GM19395 (cell line): Measurements from ENCODE around the gene BATF3.
A peak's percentile ranks its signal among the peaks of the same experiment; 100 is the strongest.

Experiments
- ATAC-seq: cut with Tn5 transposase; IDR thresholded peaks from one replicate; pipeline ENCODE4 v1.9.1; 2021; ENCODE audit warnings: mild to moderate bottlenecking, moderate library complexity; ENCODE audit not compliant: unreplicated experiment

BATF3 gene

DNA sequence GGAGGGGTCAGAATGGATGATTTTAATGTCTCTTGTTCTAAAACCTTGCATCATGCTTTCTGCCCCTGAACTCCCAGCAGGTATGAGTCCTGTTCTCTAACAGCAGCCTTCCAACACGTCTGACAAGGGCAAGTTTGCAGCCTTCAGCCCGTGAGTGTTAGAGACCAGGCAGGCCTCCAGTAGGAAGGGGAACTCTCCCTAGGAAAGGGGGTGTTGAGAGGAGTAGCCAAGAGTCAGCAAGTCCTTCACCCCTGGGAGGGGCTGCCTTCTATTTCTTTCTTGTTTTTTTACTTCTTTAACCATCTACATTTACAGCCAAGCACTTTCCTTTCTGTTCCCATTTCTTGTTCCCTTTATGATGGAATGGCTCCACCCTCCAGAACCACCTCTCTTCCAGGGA, 14.2 kb downstream of the BATF3 start:
- no peak for ATAC-seq

DNA sequence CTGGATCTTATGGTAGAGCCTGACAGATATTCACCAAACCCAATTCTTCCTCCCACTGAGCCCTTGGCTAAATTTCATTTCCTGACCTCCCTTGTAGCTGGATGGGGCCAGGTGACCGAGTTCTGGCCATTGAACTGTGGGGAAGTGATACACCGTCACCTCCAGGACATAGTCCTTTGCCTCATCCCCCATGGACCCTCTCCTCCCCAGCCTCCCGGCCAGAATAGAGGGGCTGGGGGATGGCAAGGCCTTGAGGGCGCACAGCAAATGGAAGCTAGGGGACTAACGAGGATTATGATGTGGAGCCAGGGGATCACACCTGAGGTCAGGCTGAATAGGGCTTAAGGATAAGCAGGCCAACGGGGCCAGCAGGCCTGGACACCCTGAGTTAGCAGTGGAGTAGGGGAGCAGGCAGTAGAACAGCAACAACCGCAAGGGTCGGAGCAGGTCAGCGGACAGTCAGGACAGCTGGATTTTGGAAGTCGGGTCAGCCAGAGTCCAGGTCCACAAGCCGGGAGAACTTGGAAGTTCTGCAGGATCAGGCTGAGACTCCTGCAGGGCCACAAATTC, 15.0 kb downstream of the BATF3 start:
- ATAC-seq = no peak

DNA sequence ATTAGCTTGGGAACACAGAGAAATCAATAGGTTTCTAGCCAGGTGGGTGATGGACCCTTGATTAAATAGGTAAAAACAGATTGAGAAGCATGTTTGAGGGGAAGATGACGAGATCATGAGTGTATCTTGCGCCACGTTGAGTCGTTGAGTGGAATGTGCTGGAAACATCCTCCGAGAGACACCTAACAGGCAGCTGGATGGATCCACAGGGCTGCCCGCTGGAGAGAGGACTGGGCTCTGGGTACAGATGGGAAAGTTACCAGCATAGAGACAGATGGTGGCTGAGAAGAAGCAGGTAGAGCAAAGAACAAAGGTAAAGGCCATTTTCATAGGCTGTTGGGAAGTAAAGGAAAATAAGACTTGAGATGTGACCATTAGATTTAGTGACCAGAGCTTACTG, 15.6 kb downstream of the BATF3 start:
- no peak for ATAC-seq

DNA sequence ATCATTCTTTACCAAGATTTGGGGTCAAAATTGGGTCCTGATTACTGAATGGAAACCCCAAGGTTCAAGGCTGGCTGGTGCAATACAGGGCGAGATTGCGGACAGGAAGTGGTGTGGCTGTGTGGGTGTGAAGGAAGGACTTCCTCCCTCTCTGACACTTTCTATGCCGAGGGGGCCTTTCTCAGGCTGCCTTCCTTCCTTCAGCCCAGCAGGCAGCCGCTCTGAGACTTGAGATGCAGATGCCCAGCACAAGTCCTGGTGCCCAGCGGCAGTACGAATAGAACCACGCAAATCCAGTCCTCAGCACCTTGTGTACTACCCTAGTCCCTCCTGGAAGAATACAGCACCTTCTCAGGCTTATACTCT, 16.3 kb downstream of the BATF3 start:
- peak; percentile 80 for ATAC-seq

DNA sequence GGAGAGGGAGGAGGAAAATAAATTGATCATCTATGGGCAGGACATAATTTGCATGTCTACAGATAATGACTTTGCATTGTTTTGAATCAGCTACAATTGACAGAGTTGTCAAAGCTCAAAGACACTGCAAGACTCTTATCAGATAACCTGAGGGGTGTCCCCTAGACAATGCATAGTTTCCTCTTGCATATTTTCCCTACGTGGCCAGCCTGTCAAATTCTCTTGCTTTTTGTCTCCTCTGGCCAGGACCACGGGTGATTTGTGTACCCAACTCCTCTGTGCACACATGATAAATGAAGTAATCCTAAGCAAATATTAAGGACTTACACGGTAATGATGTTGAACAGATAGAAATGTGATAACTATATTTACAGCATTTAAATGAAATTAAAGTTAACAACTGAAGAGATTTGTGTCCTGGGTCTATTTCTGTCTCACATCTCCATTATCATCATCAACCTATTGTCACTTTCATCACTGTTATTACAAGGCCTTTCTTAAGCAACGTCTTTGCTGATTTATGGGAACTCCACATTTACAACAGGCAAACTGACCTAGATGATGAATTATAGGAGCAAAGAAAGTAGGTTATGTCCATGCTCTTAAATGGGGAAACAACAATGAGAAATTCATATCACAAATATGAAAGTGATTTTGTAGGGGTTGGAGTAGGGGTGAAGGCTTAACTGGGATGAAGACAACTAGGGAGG, 18.8 kb downstream of the BATF3 start:
- ATAC-seq = no peak

DNA sequence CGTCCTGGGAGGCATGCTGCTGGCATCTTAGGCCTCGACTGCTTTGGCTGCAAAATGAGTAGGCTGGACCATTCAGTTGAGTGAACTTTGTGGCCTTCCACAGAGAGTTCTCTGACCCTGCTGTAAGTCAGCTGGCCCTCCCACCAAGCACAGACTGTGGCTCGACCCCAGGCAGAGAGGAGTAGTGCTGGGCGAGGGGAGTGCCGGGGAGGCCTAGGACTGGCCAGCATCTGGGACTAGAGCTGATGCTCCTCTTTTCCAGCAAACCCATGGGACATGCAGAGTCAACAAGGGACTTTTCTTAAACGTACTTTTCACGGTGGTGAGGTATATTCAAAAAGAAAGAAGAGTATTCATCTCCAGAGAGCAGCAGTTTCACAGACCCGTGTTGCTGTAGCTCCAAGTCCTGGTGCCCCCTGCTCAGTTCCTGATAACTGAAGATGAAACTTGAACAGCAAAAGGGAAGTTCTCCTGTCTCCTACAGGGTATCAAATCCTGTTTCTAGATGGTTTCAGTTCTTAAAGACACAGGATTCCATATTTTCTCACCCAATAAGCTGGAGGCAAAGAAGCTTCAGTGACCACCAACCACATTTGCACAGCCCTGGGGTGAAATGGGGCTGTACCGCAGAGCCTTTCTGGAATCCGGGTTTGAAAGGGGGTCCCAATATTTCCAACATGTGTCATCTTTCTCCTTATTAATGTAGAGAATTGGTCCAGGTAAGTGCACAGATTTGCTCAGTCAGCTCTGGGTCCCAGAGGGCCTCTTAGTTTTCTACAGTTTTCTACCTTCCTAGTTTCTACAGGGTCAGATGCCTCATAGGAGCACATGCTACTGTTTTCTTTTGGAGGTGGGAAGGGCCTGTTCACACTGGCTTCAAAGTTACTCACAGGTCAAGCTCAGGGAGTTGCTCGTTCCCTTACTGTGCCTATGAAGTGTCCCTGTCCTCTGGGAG, 20.9 kb downstream of the BATF3 start:
- ATAC-seq = peak; percentile 64

DNA sequence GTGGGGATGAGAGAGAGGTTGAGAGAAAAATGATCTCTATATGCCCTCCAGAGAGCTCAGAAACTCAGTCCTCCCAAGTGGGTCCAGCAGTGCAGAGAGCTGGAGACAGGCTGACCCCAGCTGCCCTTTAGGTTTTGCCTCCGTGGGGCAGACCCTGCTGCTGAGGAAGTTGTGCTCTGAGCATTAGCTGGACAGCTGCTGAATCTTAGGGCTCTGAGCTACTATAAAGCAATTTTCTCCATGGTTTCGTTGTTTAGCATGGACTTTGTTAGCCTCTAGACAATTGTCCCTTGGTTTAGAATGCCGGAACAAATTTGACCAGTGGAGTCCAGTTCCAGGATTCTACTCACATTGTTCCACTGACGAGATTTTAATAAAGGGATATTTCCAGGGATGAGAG, 22.1 kb downstream of the BATF3 start:
- ATAC-seq = no peak

DNA sequence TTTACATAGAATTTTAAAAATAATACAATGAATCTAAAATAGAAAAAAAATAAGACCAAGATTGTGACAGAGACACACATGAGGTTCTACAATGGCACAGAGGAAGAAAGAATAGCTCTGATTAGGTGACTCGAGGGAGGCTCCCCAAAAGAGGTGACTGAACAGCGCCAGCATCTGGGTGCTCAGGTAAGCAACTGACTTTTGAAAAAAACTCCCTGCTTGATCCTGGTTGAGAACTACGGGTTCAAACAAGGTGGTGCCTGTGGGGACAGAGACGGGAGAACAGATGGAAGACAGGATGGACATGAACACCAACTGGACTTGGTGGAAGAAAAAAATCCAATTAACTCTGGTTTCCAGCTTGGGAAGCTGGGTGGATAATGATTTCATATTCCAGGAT, 22.5 kb downstream of the BATF3 start:
- ATAC-seq = no peak

DNA sequence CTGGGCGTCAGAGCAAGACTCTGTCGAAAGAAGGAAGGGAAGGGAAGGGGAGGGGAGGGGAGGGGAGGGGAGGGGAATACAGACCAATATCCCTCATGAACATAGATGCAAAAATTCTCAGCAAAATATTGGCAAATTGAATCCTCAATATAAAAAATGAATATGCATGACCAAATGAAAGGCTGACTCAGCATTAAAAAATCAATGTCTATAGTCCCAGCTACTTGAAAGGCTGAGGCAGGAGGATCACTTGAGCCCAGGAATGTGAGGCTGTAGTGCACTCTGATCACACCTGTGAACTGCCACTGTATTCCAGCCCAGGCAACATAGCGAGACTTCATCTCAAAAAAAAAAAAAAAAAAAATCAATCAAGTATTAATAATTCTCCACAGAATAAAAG, 24.0 kb downstream of the BATF3 start:
- ATAC-seq = no peak

DNA sequence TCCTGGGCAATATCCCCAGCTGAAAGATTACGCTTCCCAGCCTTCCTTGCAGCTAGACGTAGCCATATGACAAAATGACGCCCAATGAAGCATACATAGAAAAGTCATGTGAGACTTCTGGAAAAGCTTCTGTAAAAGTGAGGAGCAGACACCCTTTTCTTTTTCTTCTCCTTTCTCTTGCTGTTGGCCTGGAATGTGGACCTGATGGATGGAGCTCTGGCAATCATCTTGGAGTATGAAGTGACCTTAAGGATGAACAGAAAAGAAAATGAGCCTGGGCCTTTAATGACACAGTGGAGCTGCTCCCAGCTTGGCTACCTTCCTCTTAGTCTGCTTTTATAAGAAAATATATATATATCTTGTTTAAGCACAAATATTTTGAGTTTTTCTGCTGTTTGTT, 24.8 kb downstream of the BATF3 start:
- ATAC-seq = no peak

DNA sequence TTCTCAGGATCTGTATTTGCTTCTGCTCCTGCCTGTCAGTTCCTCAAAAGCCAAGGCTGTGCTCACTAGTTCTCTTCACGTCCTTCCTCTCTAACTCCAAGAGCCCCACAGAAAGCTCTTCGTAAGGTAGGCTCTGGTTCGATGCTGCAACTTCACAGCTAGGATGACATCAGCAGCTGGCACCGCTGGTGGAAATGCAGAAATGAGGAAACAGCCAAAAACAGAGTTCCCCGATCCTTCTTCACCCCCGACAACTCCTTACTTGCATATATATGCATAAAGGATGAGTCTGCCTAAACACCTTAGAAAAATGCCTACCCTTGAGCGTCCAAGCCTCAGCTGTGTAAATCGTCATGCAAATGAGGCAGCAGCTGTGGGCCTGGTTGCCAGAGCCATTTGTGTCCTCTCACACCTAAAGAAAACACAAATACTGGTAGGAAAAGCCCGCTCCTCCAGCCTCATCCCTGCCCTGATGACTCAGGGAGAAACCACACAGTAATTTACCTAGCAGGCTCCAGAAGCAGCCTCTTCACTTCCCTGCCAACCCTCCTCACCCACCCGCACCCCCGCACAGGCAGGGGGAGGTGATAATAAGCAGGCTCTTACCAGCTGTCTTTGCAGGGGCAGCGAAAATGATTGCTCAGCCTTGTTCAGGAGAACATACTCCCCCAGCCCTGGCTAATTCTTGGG, 28.2 kb downstream of the BATF3 start:
- ATAC-seq = peak; percentile 57

DNA sequence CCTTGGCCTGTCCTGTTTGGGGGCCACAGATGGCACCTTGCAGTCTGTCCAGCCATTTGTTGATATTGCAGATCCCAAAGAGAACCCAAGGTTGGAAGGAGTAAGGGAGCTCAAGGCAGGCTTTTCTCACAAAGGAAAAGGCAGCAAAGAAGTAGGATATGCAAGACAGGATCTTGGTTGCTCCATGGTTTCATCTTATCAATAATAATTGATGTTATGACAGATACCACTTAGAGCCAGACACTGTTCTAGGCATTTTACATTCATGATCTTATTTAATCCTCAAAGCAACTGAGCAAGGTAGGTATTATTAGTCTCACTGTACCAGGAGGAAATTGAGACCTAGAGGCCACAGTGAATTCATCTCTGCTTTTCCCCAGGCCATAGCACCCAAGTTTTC, 28.8 kb downstream of the BATF3 start:
- no peak for ATAC-seq

DNA sequence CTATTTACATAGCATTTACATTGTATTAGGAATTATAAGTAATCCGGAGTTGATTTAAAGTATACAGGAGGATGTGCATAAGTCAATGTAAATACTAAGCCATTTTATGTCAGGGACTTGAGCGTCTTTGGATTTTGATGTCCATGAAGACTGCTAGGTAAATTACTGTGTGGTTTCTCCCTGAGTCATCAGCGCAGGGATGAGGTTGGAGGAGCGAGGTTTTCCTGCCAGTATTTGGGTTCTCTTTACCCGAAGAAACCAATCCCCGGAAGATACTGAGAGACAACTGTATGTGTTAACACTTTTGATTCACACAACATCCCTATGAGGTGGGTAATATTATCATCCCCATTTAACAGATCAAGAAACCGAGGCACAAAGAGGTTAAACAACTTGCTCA, 29.3 kb downstream of the BATF3 start:
- no peak for ATAC-seq

DNA sequence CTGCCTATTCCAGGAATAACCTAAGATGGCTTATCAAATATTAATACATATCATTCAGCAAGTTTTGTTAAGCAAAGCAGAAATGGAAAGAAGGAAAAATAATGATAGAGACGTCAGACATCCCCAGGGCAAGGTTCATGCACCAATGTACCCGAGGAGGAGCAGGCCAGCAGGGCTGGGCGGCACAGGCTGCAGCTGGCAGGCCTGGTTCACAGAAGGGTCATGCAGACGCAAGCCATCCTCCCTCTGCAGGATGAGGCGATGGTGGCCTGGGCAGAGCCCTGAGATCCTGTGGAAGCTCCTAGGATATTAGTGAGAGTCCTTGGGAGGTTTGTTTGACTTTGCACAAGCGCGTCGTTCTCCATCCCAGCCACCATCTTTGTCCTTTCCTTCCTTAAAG, 30.0 kb downstream of the BATF3 start:
- ATAC-seq = no peak

DNA sequence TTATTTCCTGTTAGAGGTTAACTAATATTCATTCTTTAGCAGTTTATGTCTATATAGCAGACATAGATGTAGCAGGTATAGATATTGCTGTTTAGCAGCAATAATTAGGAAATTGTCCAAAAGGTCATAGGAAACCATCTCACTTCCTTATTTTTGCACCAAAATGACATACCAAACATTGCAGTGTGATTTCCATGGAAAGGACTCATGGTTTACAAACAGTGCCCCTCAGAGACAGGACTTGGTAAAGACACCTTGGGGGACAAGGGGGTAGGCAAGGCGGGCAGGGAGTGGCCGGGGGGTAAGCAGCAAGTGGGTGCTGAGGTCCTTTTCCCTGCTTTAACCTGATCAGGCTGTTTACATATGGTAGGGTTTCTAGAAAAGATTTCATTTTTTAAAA, 30.5 kb downstream of the BATF3 start:
- no peak for ATAC-seq

DNA sequence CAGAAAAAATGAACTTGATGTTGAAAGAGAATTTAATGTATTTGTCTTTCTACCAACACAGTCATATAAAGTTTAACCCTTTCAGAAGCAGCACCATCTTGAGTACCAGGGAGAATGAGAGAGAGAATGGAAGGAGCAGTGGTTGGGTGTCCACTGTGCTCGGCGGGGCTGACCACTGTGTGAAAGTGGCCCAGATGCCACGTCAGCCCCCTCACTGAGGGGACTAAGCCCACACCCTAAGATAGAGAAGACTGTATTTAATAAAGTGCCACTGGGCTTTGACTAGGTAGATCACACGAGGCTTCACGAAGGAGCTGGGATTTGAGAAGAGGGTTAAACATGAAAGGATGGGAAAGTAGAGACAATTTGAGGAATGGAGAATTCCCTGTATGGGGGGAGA, 31.2 kb downstream of the BATF3 start:
- no peak for ATAC-seq

DNA sequence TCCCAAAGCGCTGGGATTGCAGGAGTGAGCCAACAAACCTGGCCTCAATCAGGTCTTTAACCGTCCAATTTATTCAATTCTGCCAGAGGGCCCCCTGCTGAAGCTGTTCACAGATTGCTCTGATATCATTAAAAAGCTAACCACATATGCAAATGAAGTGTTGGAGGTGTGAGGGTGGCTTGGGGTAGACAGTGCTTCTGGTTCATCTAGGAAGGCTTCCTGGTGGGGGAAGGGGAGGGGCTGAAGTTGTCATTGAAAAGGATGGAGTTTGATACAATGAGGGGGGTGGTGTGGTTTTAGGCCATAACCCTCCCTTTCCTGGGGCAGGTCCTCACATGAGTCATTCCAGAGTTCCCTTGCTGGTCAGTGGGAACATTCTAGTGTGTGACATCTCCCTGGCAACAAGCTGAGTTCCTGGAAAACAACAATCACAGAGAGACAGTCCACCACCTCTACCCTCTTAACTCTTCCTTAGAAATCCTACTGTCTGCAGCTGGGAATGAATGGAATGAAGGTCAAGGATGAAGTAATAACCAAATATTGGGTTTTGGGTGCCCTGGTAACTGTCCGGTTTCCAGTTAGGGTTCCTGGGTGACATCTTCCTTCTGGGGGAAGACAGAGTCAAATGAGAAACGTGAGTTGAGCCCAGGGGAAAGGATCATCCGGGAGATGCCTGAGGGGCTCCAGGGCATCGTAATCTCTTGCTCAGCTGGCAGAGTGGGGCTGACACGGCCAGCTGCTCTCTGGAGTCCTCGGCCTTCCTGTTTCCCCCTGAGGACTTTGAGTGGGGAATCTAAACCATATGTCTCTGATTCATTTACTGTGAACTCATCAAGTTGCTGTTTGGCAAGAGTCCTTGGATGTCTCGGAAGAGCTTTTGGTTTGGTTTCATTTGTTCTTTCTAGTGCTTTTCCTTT, 32.2 kb downstream of the BATF3 start:
- ATAC-seq = no peak

DNA sequence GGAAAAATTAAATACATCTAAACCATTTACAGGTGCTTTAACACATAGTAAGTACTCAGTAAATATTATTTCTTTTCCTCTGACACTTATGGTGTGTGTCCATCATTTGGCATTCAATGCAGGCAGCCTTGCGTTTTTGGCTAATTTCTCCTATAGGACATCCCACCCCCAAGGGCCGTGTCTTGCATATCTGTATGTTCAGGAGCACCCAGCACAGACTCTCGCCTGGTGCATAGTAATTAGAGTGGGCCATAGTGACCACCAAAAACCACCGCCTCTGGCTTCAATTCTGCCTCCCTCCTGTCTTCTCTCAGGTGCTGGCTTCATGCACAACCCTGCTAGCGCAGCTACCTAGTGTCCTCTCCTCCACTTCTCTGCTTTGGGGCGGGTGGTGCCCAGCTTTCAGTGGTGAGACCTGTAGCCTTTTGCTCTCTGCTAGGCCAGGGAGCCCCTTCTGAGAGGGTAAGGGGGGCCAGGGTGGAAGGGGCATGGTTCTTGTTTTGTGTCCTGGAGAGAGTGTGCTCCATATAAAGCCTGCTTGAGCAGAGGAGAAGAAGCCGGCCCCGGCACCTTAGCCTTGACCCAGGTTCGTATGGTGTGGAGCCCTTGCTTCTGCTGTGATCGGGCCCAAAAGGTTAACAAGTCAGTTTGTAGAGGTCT, 33.4 kb downstream of the BATF3 start:
- no peak for ATAC-seq

DNA sequence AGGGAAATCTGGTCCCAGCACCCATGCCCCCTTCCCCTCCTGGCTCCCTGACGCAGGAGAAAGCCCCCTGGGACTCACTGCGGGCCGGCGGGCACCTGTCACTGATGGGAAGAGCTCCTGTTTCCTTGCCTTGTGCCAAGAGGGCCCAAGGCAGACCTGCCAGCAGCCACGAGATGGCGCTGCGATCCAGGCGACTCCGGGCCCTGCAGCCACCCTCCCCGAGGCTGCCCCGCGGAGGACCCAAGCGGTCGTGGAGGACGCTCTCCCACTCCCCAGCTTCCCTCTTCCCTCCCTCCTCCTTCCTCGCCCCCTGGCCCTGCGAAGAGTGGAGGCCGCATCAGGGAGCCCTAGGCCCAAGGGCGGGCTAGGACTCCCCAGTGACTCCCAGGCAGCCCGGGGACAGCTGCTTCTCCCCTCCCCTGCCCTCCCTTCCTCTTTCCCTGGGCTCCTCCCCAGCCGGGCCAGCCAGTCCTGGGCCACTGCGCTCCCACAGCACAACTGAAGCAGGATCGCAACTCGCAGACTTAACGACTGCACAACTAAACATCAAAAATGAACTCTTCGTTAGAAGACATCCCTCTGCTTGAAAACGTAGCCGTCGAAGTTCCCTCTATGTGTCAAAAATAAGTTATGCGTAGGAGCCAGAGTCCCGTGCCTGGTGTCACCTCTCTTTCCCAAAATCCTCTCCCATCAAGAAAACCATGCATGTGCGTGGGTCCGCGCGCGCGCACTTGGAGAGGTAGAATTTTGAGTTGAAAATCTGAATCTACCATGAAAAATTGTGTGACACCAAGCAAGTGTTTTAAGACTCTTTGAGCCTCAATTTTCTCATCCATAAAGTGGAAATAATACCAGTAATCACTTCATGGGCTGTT, 34.2 kb downstream of the BATF3 start:
- peak; percentile 97 for ATAC-seq
